GM12878 (cell line): Measurements from ENCODE around the gene DNAJB6. TPM values are rescaled to one million over a fixed set of nuclear protein-coding genes. Genes with fewer than 3 reads are reported as not detected.

Experiments
- ATAC-seq: fragments of 200-7000 bp; cut with Tn5 transposase; 3 replicates; pipeline ENCODE4 v1.9.1; 2020; ENCODE audit warnings: mild to moderate bottlenecking, moderate library complexity
- BruUV-seq: library from RNA; stranded (reverse); fragments of 400-500 nt; replicated peaks from 2 replicates; lab custom pipeline; 2021; lab: Mats Ljungman, UMichigan
- CTCF ChIA-PET: fragments of 300-600 bp; sonication (Branson Sonifier 250); formaldehyde crosslinking; extraction: SDS; loops from one replicate; lab custom pipeline; 2021; ENCODE audit warnings: inconsistent platforms; lab: Yijun Ruan, JAX
- POLR2A ChIA-PET: fragments of 350-600 bp; formaldehyde crosslinking; extraction: SDS; loops from one replicate; lab custom pipeline; 2021; ENCODE audit warnings: inconsistent platforms; lab: Charles Lee
- RAD21 ChIA-PET: fragments of 300-600 bp; sonication (Branson Sonifier 250); formaldehyde crosslinking; loops from one replicate; lab custom pipeline; 2023; ENCODE audit warnings: antibody characterized with exemption; ENCODE audit not compliant: unreplicated experiment; lab: Charles Lee
- SMC1A ChIA-PET: fragments of 300-600 bp; sonication (Branson Sonifier 250); formaldehyde crosslinking; loops from one replicate; lab custom pipeline; 2023; ENCODE audit not compliant: unreplicated experiment, uncharacterized antibody; lab: Charles Lee
- DNase-seq: peaks from one replicate; pipeline ENCODE4 v3.0.0-alpha.2; 2011; ENCODE audit warnings: low read depth, low spot score
- FAIRE-seq: peaks from 3 replicates; lab custom pipeline; 2011; peaks lifted over from hg19 to GRCh38; lab: Jason Lieb, UNC
- H2AFZ ChIP-seq: 2 replicates; pipeline ENCODE4 v1.6.0; 2011; ENCODE audit warnings: low read depth, low read length, control low read depth; ENCODE audit not compliant: control insufficient read depth
- H3K27ac ChIP-seq: 2 replicates; pipeline ENCODE4 v1.5.1; 2011; ENCODE audit warnings: control low read depth; ENCODE audit not compliant: control insufficient read depth, insufficient read depth
- H3K27me3 ChIP-seq, 2 experiments: replicated peaks in 1 of 2; 2 replicates each; pipeline versions ENCODE4 v1.6.0 to v1.6.1; 2011; ENCODE audit warnings: low read length in 1 of 2; ENCODE audit not compliant: control insufficient read depth in 2 of 2, insufficient read depth in 2 of 2
- H3K36me3 ChIP-seq, 2 experiments: 2 replicates each; pipeline ENCODE4 v1.5.1; 2011; ENCODE audit warnings: low read length in 1 of 2; ENCODE audit not compliant: control insufficient read depth in 2 of 2, insufficient read depth in 2 of 2
- H3K4me1 ChIP-seq: 2 replicates; pipeline ENCODE4 v1.6.1; 2011; ENCODE audit warnings: mild to moderate bottlenecking, low read length, moderate library complexity, mixed read lengths; ENCODE audit not compliant: control insufficient read depth, insufficient read depth
- H3K4me2 ChIP-seq: 2 replicates; pipeline ENCODE4 v1.6.0; 2011; ENCODE audit warnings: control low read depth; ENCODE audit not compliant: control insufficient read depth, insufficient read depth
- H3K4me3 ChIP-seq: fragments of 200-600 bp; sonication (generic); 2 replicates; pipeline ENCODE4 v1.5.1; 2016
- H3K79me2 ChIP-seq: 2 replicates; pipeline ENCODE4 v1.6.0; 2011; ENCODE audit warnings: low read length; ENCODE audit not compliant: control insufficient read depth, insufficient read depth
- H3K9ac ChIP-seq: 2 replicates; pipeline ENCODE4 v1.8.0; 2011; ENCODE audit warnings: low read length, control low read depth, mixed read lengths; ENCODE audit not compliant: control insufficient read depth, insufficient read depth
- H3K9me3 ChIP-seq: replicated peaks from 3 replicates; pipeline ENCODE4 v1.5.1; 2011; ENCODE audit warnings: mild to moderate bottlenecking, low read length; ENCODE audit not compliant: control insufficient read depth, insufficient read depth
- H4K20me1 ChIP-seq: 2 replicates; pipeline ENCODE4 v1.6.0; 2011; ENCODE audit not compliant: control insufficient read depth, insufficient read depth
- CBX5 ChIP-seq: sonication (generic); IDR thresholded peaks from 2 replicates; pipeline ENCODE4 v1.6.1; 2016; ENCODE audit warnings: low read depth, moderate library complexity, mild to moderate bottlenecking, inconsistent platforms
- FOXK2 ChIP-seq: fragments of 450-650 bp; IDR thresholded peaks from 2 replicates; pipeline ENCODE4 v1.6.1; 2017; ENCODE audit warnings: mild to moderate bottlenecking, moderate library complexity
- JUNB ChIP-seq: IDR thresholded peaks from 2 replicates; pipeline ENCODE4 v1.6.1; 2016; ENCODE audit warnings: antibody characterized with exemption, mild to moderate bottlenecking
- KLF5 ChIP-seq: fragments of 450-650 bp; IDR thresholded peaks from 2 replicates; pipeline ENCODE4 v1.6.1; 2014; ENCODE audit warnings: mild to moderate bottlenecking; ENCODE audit not compliant: partially characterized antibody
- NFYB ChIP-seq: IDR thresholded peaks from 2 replicates; pipeline ENCODE4 v1.6.1; 2011; ENCODE audit warnings: low read depth, mild to moderate bottlenecking, low read length, improper control_type of control experiment, moderate library complexity; ENCODE audit not compliant: insufficient read depth
- NRF1 ChIP-seq: conservative IDR thresholded peaks from 2 replicates; pipeline ENCODE4 v1.6.1; 2011; ENCODE audit warnings: mild to moderate bottlenecking, low read depth, low read length, improper control_type of control experiment
- RBBP5 ChIP-seq: fragments of 200-600 bp; sonication (generic); conservative IDR thresholded peaks from 2 replicates; pipeline ENCODE4 v1.6.1; 2016
- SREBF1 ChIP-seq: IDR thresholded peaks from 2 replicates; pipeline ENCODE4 v1.6.1; 2012; ENCODE audit warnings: mild to moderate bottlenecking, low read length
- TCF3 ChIP-seq: IDR thresholded peaks from 2 replicates; pipeline ENCODE4 v1.6.1; 2012; ENCODE audit warnings: low read depth, mild to moderate bottlenecking, low read length, borderline replicate concordance; ENCODE audit not compliant: insufficient read depth
- ZBTB4 ChIP-seq: fragments of 450-650 bp; formaldehyde crosslinking; IDR thresholded peaks from 2 replicates; pipeline ENCODE4 v1.4.0; 2022; ENCODE audit warnings: mild to moderate bottlenecking, moderate library complexity
- ZNF622 ChIP-seq: fragments of 450-650 bp; IDR thresholded peaks from 2 replicates; pipeline ENCODE4 v1.6.1; 2017; ENCODE audit warnings: mild to moderate bottlenecking, inconsistent platforms
- WGBS: methylation state at CpG from one replicate; pipeline ENCODE4 v1.1.6; 2016; ENCODE audit warnings: low lambda C conversion rate; ENCODE audit not compliant: insufficient replicate concordance, insufficient coverage; ENCODE audit errors: missing lambda C conversion rate; 5-methylcytosine and 5-hydroxymethylcytosine counted together
- in situ Hi-C: fragments of 300-500 bp; cut with MboI; formaldehyde crosslinking; loops from 9 replicates; pipeline ENCODE4 v1.14.3; 2018; ENCODE audit warnings: mixed read lengths
- intact Hi-C: fragments of 100-400 bp; cut with micrococcal nuclease; formaldehyde crosslinking; loops from one replicate; pipeline ENCODE4 v1.14.2; 2022; ENCODE audit not compliant: unreplicated experiment
- polyA plus RNA-seq, 11 experiments: library from polyadenylated mRNA; depleted of rRNA in 4 of 11; unstranded in 6 of 11; stranded (reverse) in 5 of 11; fragments of >200 nt; fragmentation: Nextera tagmentation in 4 of 11; fragmentation: Illumina TruSeq in 1 of 11; extraction: Ambion mirVana in 4 of 11; extraction: Trizol in 1 of 11; gene quantifications; 1 replicate in 1 of 11; 2 replicates in 10 of 11; pipeline versions ENCODE4 v1.2.1 to v1.2.3, GENCODE V29; 2011 to 2016; ENCODE audit warnings: inconsistent platforms in 2 of 11, missing spikeins in 2 of 11, low read depth in 1 of 11
- total RNA-seq, 4 experiments: library from RNA; depleted of rRNA in 3 of 4; stranded (reverse); fragments of >200 nt in 3 of 4; fragmentation: Illumina TruSeq in 1 of 4; extraction: Trizol in 1 of 4; gene quantifications; 2 replicates each; pipeline versions ENCODE4 v1.2.1 to v1.2.3, GENCODE V29; 2013 to 2021

DNAJB6 gene
- total and polyA plus RNA-seq, 10 of the 15 experiments (the other 5 are each of a cell fraction or from before 2014, with no cell fraction given) = 34.5 to 117 (median 53.1) TPM

- H3K79me2 ChIP-seq = no peaks in the 10 kb centered on the region
- POLR2A ChIA-PET = no interaction called here
- no peak for TF ChIP-seq TCF3
- no peak for TF ChIP-seq ZBTB4 (CRISPR knock-in tag)
- no peak for TF ChIP-seq CBX5
- no peak for TF ChIP-seq SREBF1
- no peak for TF ChIP-seq JUNB
- TF ChIP-seq ZNF622 = no peak
- TF ChIP-seq FOXK2 = no peak
- TF ChIP-seq NFYB = no peak
- no peak for TF ChIP-seq KLF5
- no peak for TF ChIP-seq RBBP5
- TF ChIP-seq NRF1 = no peak
- TF ChIP-seq, all 136 proteins: peak for 0
- H3K4me3 ChIP-seq = no peak overlapping the region
- H3K4me2 ChIP-seq = no peak overlapping the region
- ChIA-PET CTCF (no interaction called here), SMC1A (no interaction called here), RAD21 (no interaction called here)
- intact Hi-C loops (no loop called here), in situ Hi-C loops (no loop called here)
- H3K27me3 ChIP-seq = no peaks in the 10 kb centered on the region
- no peaks in the 10 kb centered on the region for H4K20me1 ChIP-seq
- 18% methylated on average over 13 of the region's 13 CpGs for whole genome bisulfite sequencing
- no peaks in the 10 kb centered on the region for H3K36me3 ChIP-seq
- H3K27ac ChIP-seq = no peak overlapping the region
- H3K9ac ChIP-seq = no peak overlapping the region
- H3K9me3 ChIP-seq = no peaks in the 10 kb centered on the region; the same call in 2 of the 3 replicates
- DNase-seq = no peak
- no peak for FAIRE-seq
- H2AFZ ChIP-seq = no peak overlapping the region
- no peak for ATAC-seq
- BruUV-seq = no TSS peak
- no peaks in the 10 kb centered on the region for H3K4me1 ChIP-seq
These were observed 100.1 kb downstream of the DNAJB6 start for GRCh38 chr7:157436763-157437480.
